ENCODE results near the gene VPS37C. TPM values are rescaled to one million over a fixed set of nuclear protein-coding genes. Genes with fewer than 3 reads are reported as not detected.

VPS37C gene
- total and polyA plus RNA-seq, 2 of the 13 experiments (the other 11 are each of a cell fraction or from before 2014, with no cell fraction given): 7.5 to 8.8 TPM

DNA sequence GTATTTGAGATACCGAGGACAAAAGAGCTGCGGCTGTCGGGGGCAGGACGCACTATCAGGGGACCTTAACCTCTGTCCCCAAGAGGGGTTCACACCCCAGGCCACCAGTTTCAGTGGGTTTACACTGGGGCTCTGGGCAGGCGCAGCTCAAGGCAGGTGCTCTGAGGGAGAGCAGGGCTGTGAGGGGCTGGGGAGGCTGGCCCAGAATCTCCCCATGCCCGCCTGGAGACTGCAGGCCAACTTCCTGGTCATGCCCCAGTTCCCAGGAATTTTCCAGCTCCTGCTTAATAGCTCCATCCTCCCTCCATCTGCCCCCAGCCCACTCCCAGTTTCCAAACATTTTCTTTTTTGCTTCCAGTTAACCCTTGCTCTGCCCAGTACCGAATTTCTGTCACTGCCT, 34.5 kb upstream of the VPS37C start:
- 15% methylated on average over 7 of the region's 7 CpGs for WGBS (ENCODE audit: low lambda C conversion rate)
- Histone ChIP-seq H3K4me2 (ENCODE audit: low read depth, low read length) (no peak overlapping the region), H4K20me1 (ENCODE audit: insufficient read depth, low read length) (no peaks in the 10 kb centered on the region), H3K9me3 (ENCODE audit: low read length) (0 out of 2 replicates have a peak, but pooled peaks cover 7% of the 10 kb centered on the region), H2AFZ (ENCODE audit: low read length) (no peak overlapping the region), H3K27ac (ENCODE audit: extremely low read length, insufficient read depth, low read length) (no peak overlapping the region), H3K36me3 (replicated peaks in 1 of 2; ENCODE audit: control insufficient read depth in 1 of 2, insufficient read depth in 2 of 2, low read length in 2 of 2) (no peaks in the 10 kb centered on the region), H3K4me1 (ENCODE audit: insufficient read depth, low read length) (no peaks in the 10 kb centered on the region), H3K27me3 (ENCODE audit: control insufficient read depth in 1 of 2, insufficient read depth in 2 of 2, low read length in 2 of 2) (peaks cover 2 to 22% of the 10 kb centered on the region in 2 experiments; a peak in 1 of 5 replicates), H3K4me3 (replicated peaks in 1 of 3; ENCODE audit: insufficient read depth in 1 of 3, low read depth in 2 of 3, low read length in 3 of 3) (no peak overlapping the region), H3K79me2 (ENCODE audit: insufficient read depth, low read length) (no peaks in the 10 kb centered on the region), H3K9ac (ENCODE audit: insufficient read depth, low read depth, low read length) (no peak overlapping the region)
- intact Hi-C loops (cut with micrococcal nuclease; ENCODE audit: unreplicated experiment) (no loop called here), in situ Hi-C loops (cut with HindIII; ENCODE audit: extremely low pct_ligation_motif_present, low pct_unique_long_range_greater_than_20kb) (no loop called here)
- peak; percentile 45 for ATAC-seq
- BruUV-seq (replicated peaks): no TSS peak
- CTCF ChIA-PET (ENCODE audit: low intra/inter-chr PET ratio, low total read pairs): no interaction called here
- POLR2A ChIA-PET: no interaction called here
- no peak for DNase-seq (ENCODE audit: low spot score)
- no peak for FAIRE-seq
- TF ChIP-seq, protein P1, sequence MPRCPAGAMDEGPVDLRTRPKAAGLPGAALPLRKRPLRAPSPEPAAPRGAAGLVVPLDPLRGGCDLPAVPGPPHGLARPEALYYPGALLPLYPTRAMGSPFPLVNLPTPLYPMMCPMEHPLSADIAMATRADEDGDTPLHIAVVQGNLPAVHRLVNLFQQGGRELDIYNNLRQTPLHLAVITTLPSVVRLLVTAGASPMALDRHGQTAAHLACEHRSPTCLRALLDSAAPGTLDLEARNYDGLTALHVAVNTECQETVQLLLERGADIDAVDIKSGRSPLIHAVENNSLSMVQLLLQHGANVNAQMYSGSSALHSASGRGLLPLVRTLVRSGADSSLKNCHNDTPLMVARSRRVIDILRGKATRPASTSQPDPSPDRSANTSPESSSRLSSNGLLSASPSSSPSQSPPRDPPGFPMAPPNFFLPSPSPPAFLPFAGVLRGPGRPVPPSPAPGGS (CRISPR knock-in tag; IDR thresholded peaks at IDR 0.05): no peak
- TF ChIP-seq, protein P2, sequence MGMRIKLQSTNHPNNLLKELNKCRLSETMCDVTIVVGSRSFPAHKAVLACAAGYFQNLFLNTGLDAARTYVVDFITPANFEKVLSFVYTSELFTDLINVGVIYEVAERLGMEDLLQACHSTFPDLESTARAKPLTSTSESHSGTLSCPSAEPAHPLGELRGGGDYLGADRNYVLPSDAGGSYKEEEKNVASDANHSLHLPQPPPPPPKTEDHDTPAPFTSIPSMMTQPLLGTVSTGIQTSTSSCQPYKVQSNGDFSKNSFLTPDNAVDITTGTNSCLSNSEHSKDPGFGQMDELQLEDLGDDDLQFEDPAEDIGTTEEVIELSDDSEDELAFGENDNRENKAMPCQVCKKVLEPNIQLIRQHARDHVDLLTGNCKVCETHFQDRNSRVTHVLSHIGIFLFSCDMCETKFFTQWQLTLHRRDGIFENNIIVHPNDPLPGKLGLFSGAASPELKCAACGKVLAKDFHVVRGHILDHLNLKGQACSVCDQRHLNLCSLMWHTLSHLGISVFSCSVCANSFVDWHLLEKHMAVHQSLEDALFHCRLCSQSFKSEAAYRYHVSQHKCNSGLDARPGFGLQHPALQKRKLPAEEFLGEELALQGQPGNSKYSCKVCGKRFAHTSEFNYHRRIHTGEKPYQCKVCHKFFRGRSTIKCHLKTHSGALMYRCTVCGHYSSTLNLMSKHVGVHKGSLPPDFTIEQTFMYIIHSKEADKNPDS (CRISPR knock-in tag; IDR thresholded peaks at IDR 0.05): no peak
- TF ChIP-seq, protein P3, sequence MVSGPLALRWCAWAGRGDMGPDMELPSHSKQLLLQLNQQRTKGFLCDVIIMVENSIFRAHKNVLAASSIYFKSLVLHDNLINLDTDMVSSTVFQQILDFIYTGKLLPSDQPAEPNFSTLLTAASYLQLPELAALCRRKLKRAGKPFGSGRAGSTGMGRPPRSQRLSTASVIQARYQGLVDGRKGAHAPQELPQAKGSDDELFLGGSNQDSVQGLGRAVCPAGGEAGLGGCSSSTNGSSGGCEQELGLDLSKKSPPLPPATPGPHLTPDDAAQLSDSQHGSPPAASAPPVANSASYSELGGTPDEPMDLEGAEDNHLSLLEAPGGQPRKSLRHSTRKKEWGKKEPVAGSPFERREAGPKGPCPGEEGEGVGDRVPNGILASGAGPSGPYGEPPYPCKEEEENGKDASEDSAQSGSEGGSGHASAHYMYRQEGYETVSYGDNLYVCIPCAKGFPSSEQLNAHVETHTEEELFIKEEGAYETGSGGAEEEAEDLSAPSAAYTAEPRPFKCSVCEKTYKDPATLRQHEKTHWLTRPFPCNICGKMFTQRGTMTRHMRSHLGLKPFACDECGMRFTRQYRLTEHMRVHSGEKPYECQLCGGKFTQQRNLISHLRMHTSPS (CRISPR knock-in tag; IDR thresholded peaks at IDR 0.05; ENCODE audit: low read depth): no peak
- TF ChIP-seq RAD51 (IDR thresholded peaks at IDR 0.05; ENCODE audit: borderline replicate concordance) (no peak), HOXA5 (CRISPR knock-in tag; IDR thresholded peaks at IDR 0.05) (no peak), ARID2 (CRISPR knock-in tag; IDR thresholded peaks at IDR 0.05; ENCODE audit: borderline replicate concordance) (no peak), ZMYM2 (CRISPR knock-in tag; IDR thresholded peaks at IDR 0.05) (no peak), AKAP8 (CRISPR knock-in tag; IDR thresholded peaks at IDR 0.05) (no peak), SNAI1 (CRISPR knock-in tag; IDR thresholded peaks at IDR 0.05; ENCODE audit: borderline replicate concordance) (no peak), EED (CRISPR knock-in tag; IDR thresholded peaks at IDR 0.05) (no peak)
- TF ChIP-seq, protein P4, sequence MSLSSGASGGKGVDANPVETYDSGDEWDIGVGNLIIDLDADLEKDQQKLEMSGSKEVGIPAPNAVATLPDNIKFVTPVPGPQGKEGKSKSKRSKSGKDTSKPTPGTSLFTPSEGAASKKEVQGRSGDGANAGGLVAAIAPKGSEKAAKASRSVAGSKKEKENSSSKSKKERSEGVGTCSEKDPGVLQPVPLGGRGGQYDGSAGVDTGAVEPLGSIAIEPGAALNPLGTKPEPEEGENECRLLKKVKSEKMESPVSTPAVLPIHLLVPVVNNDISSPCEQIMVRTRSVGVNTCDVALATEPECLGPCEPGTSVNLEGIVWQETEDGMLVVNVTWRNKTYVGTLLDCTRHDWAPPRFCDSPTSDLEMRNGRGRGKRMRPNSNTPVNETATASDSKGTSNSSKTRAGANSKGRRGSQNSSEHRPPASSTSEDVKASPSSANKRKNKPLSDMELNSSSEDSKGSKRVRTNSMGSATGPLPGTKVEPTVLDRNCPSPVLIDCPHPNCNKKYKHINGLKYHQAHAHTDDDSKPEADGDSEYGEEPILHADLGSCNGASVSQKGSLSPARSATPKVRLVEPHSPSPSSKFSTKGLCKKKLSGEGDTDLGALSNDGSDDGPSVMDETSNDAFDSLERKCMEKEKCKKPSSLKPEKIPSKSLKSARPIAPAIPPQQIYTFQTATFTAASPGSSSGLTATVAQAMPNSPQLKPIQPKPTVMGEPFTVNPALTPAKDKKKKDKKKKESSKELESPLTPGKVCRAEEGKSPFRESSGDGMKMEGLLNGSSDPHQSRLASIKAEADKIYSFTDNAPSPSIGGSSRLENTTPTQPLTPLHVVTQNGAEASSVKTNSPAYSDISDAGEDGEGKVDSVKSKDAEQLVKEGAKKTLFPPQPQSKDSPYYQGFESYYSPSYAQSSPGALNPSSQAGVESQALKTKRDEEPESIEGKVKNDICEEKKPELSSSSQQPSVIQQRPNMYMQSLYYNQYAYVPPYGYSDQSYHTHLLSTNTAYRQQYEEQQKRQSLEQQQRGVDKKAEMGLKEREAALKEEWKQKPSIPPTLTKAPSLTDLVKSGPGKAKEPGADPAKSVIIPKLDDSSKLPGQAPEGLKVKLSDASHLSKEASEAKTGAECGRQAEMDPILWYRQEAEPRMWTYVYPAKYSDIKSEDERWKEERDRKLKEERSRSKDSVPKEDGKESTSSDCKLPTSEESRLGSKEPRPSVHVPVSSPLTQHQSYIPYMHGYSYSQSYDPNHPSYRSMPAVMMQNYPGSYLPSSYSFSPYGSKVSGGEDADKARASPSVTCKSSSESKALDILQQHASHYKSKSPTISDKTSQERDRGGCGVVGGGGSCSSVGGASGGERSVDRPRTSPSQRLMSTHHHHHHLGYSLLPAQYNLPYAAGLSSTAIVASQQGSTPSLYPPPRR (CRISPR knock-in tag; IDR thresholded peaks at IDR 0.05; ENCODE audit: borderline replicate concordance): no peak

Measured in HepG2 (cell line).